Mucosa of descending colon (tissue), 3 donors: ENCODE data around the gene FPGS. TPM values are rescaled to one million over a fixed set of nuclear protein-coding genes. Genes with fewer than 3 reads are reported as not detected.
A peak's percentile ranks its signal among the peaks of the same experiment; 100 is the strongest.

ENCODE experiments used
- ATAC-seq: fragments of 200-7000 bp; cut with Tn5 transposase; one replicate; pipeline ENCODE4 v1.9.1; 2020; ENCODE audit warnings: mild to moderate bottlenecking, moderate library complexity
- DNase-seq, 3 donors: peaks; one replicate each; pipeline ENCODE4 v3.0.0-alpha.2; 2020
- H3K36me3 ChIP-seq: fragments of 200-600 bp; one replicate; pipeline ENCODE4 v1.8.0; 2021; ENCODE audit warnings: low read depth, mild to moderate bottlenecking
- H3K4me1 ChIP-seq: fragments of 200-600 bp; one replicate; pipeline ENCODE4 v1.8.0; 2021; ENCODE audit warnings: low read depth, mild to moderate bottlenecking
- H3K4me3 ChIP-seq: fragments of 200-600 bp; one replicate; pipeline ENCODE4 v1.8.0; 2021; ENCODE audit warnings: mild to moderate bottlenecking
- H3K9me3 ChIP-seq: fragments of 200-600 bp; one replicate; pipeline ENCODE4 v1.8.0; 2021; ENCODE audit warnings: mild to moderate bottlenecking
- intact Hi-C, 2 donors: fragments of 100-400 bp; cut with DNase I in 1 of 2; cut with micrococcal nuclease in 1 of 2; formaldehyde crosslinking; loops; one replicate each; pipeline versions ENCODE4 v1.11.0 to v1.11.1; 2022; cut with DNase I, micrococcal nuclease
- microRNA-seq: library from miRNA; unstranded; fragments of <30 nt; microRNA quantifications from one replicate; pipeline ENCODE4, GENCODE V29; 2019
- total RNA-seq, 3 donors: library from RNA; stranded (reverse); fragmentation: NEBNext Ultra II Directional in 2 of 3; extraction: Animal tissue kit (Norgen Biotek cat#: 25700) in 2 of 3; gene quantifications; one replicate each; pipeline versions ENCODE4 v1.2.1 to v1.2.4, GENCODE V29; 2021 to 2023
- TF ChIP-seq, protein P1 (sequence below): fragments of 200-600 bp; IDR thresholded peaks from one replicate; pipeline ENCODE4 v1.8.0; 2022; ENCODE audit warnings: antibody characterized with exemption, mild to moderate bottlenecking
- donor health status: DM: no; HTN: no; CAD: no; lungs with moderate emphysema.
- donor health status: DM: no; HTN: no; CAD: no.
- donor health status: DM: no; HTN: yes; CAD: no.

FPGS gene
- total RNA-seq, 3 donors from 2014 or later, result 41.0 to 46.5 (median 41.3) TPM

- peak; percentile 72 to 92 (median 79) for DNase-seq
- peak; percentile 78 for ATAC-seq
- Histone ChIP-seq H3K9me3 (no peaks in the 10 kb centered on the region), H3K4me3 (no peak overlapping the region), H3K4me1 (no peaks in the 10 kb centered on the region), H3K36me3 (no peaks in the 10 kb centered on the region)
- TF ChIP-seq, protein P1, sequence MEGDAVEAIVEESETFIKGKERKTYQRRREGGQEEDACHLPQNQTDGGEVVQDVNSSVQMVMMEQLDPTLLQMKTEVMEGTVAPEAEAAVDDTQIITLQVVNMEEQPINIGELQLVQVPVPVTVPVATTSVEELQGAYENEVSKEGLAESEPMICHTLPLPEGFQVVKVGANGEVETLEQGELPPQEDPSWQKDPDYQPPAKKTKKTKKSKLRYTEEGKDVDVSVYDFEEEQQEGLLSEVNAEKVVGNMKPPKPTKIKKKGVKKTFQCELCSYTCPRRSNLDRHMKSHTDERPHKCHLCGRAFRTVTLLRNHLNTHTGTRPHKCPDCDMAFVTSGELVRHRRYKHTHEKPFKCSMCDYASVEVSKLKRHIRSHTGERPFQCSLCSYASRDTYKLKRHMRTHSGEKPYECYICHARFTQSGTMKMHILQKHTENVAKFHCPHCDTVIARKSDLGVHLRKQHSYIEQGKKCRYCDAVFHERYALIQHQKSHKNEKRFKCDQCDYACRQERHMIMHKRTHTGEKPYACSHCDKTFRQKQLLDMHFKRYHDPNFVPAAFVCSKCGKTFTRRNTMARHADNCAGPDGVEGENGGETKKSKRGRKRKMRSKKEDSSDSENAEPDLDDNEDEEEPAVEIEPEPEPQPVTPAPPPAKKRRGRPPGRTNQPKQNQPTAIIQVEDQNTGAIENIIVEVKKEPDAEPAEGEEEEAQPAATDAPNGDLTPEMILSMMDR, result no peak
- intact Hi-C loops, result no loop called here
Observed at GRCh38 chr9:127862075-127863011, 59.7 kb downstream of the FPGS start.

DNA sequence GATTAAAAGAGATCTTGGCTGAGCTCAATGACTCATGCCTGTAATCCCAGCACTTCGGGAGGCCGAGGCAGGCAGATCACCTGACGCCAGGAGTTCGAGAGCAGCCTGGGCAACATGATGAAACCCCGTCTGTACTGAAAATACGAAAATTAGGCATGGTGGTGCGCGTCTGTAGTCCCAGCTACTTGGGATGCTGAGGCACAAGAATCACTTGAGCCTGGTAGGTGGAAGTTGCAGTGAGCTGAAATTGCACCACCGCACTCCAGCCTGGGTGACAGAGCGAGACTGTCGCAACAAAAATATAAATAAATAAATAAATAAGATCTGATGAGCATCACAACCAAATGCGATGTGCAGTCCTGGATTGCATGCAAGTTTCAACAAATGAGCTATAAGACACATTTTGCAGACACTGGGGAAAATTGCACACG lies 60.5 kb downstream of the FPGS start:
- H3K36me3 ChIP-seq, result no peaks in the 10 kb centered on the region
- no peaks in the 10 kb centered on the region for H3K4me1 ChIP-seq
- H3K9me3 ChIP-seq, result no peaks in the 10 kb centered on the region
- intact Hi-C loops, result no loop called here
- H3K4me3 ChIP-seq, result no peak overlapping the region
- DNase-seq (no peak), ATAC-seq (no peak)
- TF ChIP-seq, protein P1, result no peak

Small RNAs within 50 kb of the gene (microRNA-seq; reads per million reads assigned to microRNA genes)
- gene MIR2861, result not detected
- not detected for gene MIR3960

Other genes with a start within 250 kb of the FPGS start
- 10 to 100 TPM; 11.8 to 37.1 (median 17.1) TPM for gene STXBP1, start 190.6 kb upstream of the FPGS start, total RNA-seq
- under 1 TPM in 2 of 3 donors, not detected in 1; 0.12 to 0.28 TPM for gene CFAP157, start 95.9 kb upstream of the FPGS start, total RNA-seq
- 10 to 100 TPM in 2 of 3 donors, 1 to 10 TPM in 1; 5.1 to 10.5 (median 10.3) TPM for gene PTRH1, start 87.2 kb upstream of the FPGS start, total RNA-seq
- under 1 TPM in 1 of 3 donors, not detected in 2; 0.31 TPM for gene TTC16, start 86.8 kb upstream of the FPGS start, total RNA-seq
- gene TOR2A, start 67.6 kb upstream of the FPGS start, total RNA-seq, result 10 to 100 TPM; 19.7 to 30.2 (median 28.2) TPM
- 1 to 10 TPM; 3.2 to 7.4 (median 4.7) TPM for gene SH2D3C, start 24.2 kb upstream of the FPGS start, total RNA-seq
- 100 to 1,000 TPM in 1 of 3 donors, 10 to 100 TPM in 2; 67.8 to 111 (median 75.9) TPM for gene CDK9, start 16.8 kb upstream of the FPGS start, total RNA-seq
- gene ENG, start 51.8 kb downstream of the FPGS start, total RNA-seq, result 10 to 100 TPM; 18.3 to 35.5 (median 34.8) TPM
- gene AK1, start 74.8 kb downstream of the FPGS start, total RNA-seq, result 100 to 1,000 TPM in 2 of 3 donors, 10 to 100 TPM in 1; 66.7 to 157 (median 106) TPM
- 100 to 1,000 TPM; 121 to 266 (median 175) TPM for gene ST6GALNAC6, start 96.7 kb downstream of the FPGS start, total RNA-seq
- 10 to 100 TPM; 31.0 to 39.2 (median 37.2) TPM for gene ST6GALNAC4, start 114.2 kb downstream of the FPGS start, total RNA-seq
- gene PIP5KL1, start 127.9 kb downstream of the FPGS start, total RNA-seq, result 1 to 10 TPM in 2 of 3 donors, under 1 TPM in 1; 0.58 to 1.9 (median 1.1) TPM
- 10 to 100 TPM; 23.0 to 30.4 (median 29.4) TPM for gene DPM2, start 135.0 kb downstream of the FPGS start, total RNA-seq
- 100 to 1,000 TPM; 127 to 168 (median 144) TPM for gene EEIG1, start 178.1 kb downstream of the FPGS start, total RNA-seq